ENCODE measurements around the gene LANCL2. TPM values are rescaled to one million over a fixed set of nuclear protein-coding genes. Genes with fewer than 3 reads are reported as not detected.

The LANCL2 gene
- total RNA-seq, 1 donor from 2014 or later = 11.6 TPM

GRCh38 chr7:55441002-55441401, 75.9 kb downstream of the LANCL2 start:
- TF ChIP-seq CTCF (IDR thresholded peaks at IDR 0.05) = no peak
- H3K4me3 Mint-ChIP-seq (ENCODE audit: unreplicated experiment) = no peak overlapping the region
- no peaks in the 10 kb centered on the region for H3K27me3 Mint-ChIP-seq (ENCODE audit: unreplicated experiment)
- peaks cover 18% of the 10 kb centered on the region for H3K4me1 Mint-ChIP-seq (ENCODE audit: unreplicated experiment)
- no peaks in the 10 kb centered on the region for H3K36me3 Mint-ChIP-seq (ENCODE audit: unreplicated experiment)
- H3K9me3 Mint-ChIP-seq (ENCODE audit: unreplicated experiment) = no peaks in the 10 kb centered on the region
- DNase-seq (ENCODE audit: extremely low spot score, unreplicated experiment) = no peak
- no peak overlapping the region for H3K27ac Mint-ChIP-seq (ENCODE audit: unreplicated experiment)

- H3K27me3 Mint-ChIP-seq (ENCODE audit: unreplicated experiment) = no peaks in the 10 kb centered on the region
- H3K9me3 Mint-ChIP-seq (ENCODE audit: unreplicated experiment) = no peaks in the 10 kb centered on the region
- H3K4me3 Mint-ChIP-seq (ENCODE audit: unreplicated experiment) = no peak overlapping the region
- no peaks in the 10 kb centered on the region for H3K36me3 Mint-ChIP-seq (ENCODE audit: unreplicated experiment)
- peaks cover 27% of the 10 kb centered on the region for H3K4me1 Mint-ChIP-seq (ENCODE audit: unreplicated experiment)
- DNase-seq (ENCODE audit: extremely low spot score, unreplicated experiment) = no peak
- H3K27ac Mint-ChIP-seq (ENCODE audit: unreplicated experiment) = no peak overlapping the region
- no peak for TF ChIP-seq CTCF (IDR thresholded peaks at IDR 0.05)
Measured at GRCh38 chr7:55441774-55442522, 76.8 kb downstream of the LANCL2 start.

DNA sequence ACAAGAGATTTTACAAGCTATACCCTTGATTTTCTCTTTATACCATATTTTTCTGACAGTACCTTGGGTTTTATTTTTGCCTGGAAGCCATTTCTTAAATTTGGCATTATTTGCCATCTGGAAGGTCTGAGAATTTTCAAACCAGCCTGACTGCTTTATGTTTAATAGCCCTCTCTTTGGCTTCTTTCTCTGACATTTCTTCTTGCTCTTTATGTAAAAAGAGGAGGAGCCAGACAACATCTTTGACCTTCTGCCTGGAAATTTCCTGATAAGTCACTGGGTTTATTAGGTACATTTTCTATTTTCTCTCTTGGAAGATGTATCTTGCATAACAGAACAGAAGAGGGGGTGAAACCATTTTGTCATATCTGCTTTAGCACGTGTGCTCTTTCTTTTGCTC, 79.6 kb downstream of the LANCL2 start:
- Mint-ChIP-seq H3K4me1 (ENCODE audit: unreplicated experiment) (peaks cover 25% of the 10 kb centered on the region), H3K36me3 (ENCODE audit: unreplicated experiment) (no peaks in the 10 kb centered on the region), H3K27me3 (ENCODE audit: unreplicated experiment) (no peaks in the 10 kb centered on the region), H3K27ac (ENCODE audit: unreplicated experiment) (no peak overlapping the region), H3K9me3 (ENCODE audit: unreplicated experiment) (no peaks in the 10 kb centered on the region), H3K4me3 (ENCODE audit: unreplicated experiment) (no peak overlapping the region)
- no peak for DNase-seq (ENCODE audit: extremely low spot score, unreplicated experiment)
- TF ChIP-seq CTCF (IDR thresholded peaks at IDR 0.05) = no peak

GRCh38 chr7:55448526-55448925, 83.4 kb downstream of the LANCL2 start:
- peaks cover 14% of the 10 kb centered on the region for H3K4me1 Mint-ChIP-seq (ENCODE audit: unreplicated experiment)
- no peaks in the 10 kb centered on the region for H3K36me3 Mint-ChIP-seq (ENCODE audit: unreplicated experiment)
- no peak overlapping the region for H3K27ac Mint-ChIP-seq (ENCODE audit: unreplicated experiment)
- no peak overlapping the region for H3K4me3 Mint-ChIP-seq (ENCODE audit: unreplicated experiment)
- no peak for TF ChIP-seq CTCF (IDR thresholded peaks at IDR 0.05)
- H3K9me3 Mint-ChIP-seq (ENCODE audit: unreplicated experiment) = no peaks in the 10 kb centered on the region
- H3K27me3 Mint-ChIP-seq (ENCODE audit: unreplicated experiment) = no peaks in the 10 kb centered on the region
- no peak for DNase-seq (ENCODE audit: extremely low spot score, unreplicated experiment)

- no peak for TF ChIP-seq CTCF (IDR thresholded peaks at IDR 0.05)
- no peak for DNase-seq (ENCODE audit: extremely low spot score, unreplicated experiment)
- Mint-ChIP-seq H3K9me3 (ENCODE audit: unreplicated experiment) (no peaks in the 10 kb centered on the region), H3K36me3 (ENCODE audit: unreplicated experiment) (no peaks in the 10 kb centered on the region), H3K4me3 (ENCODE audit: unreplicated experiment) (no peak overlapping the region), H3K27me3 (ENCODE audit: unreplicated experiment) (no peaks in the 10 kb centered on the region), H3K27ac (ENCODE audit: unreplicated experiment) (no peak overlapping the region), H3K4me1 (ENCODE audit: unreplicated experiment) (peaks cover 14% of the 10 kb centered on the region)
Measured at GRCh38 chr7:55449205-55449991, 84.3 kb downstream of the LANCL2 start.

Data from osteocyte (in vitro differentiated cells).